HEK293 (cell line): Measurements from ENCODE around the gene KAT2B.

ENCODE experiments used
- CTCF ChIA-PET: fragments of 350-600 bp; formaldehyde crosslinking; extraction: SDS; loops from one replicate; lab custom pipeline; 2021; ENCODE audit warnings: antibody characterized with exemption; lab: Yijun Ruan, JAX
- POLR2A ChIA-PET: fragments of 300-600 bp; formaldehyde crosslinking; extraction: SDS; loops from one replicate; lab custom pipeline; 2020; ENCODE audit warnings: antibody characterized with exemption, inconsistent platforms; lab: Yijun Ruan, JAX
- H3K27ac ChIP-seq: fragments of 200-500 bp; sonication (Bioruptor generic); 2 replicates; pipeline ENCODE4 v1.5.1; 2014; ENCODE audit warnings: low read depth, low read length, control low read depth, inconsistent platforms; ENCODE audit errors: extremely low read depth
- H3K36me3 ChIP-seq, 2 experiments: fragments of 200-500 bp in 1 of 2; sonication (Bioruptor generic) in 1 of 2; 1 replicate in 1 of 2; 2 replicates in 1 of 2; pipeline ENCODE4 v1.5.1; 2014 to 2017; ENCODE audit warnings: inconsistent platforms in 2 of 2, low read length in 2 of 2; ENCODE audit not compliant: control insufficient read depth in 2 of 2, insufficient read depth in 1 of 2
- H3K4me1 ChIP-seq: fragments of 200-500 bp; sonication (Bioruptor generic); 2 replicates; pipeline ENCODE4 v1.5.1; 2014; ENCODE audit warnings: mild to moderate bottlenecking, low read length, inconsistent platforms; ENCODE audit not compliant: control insufficient read depth, insufficient read depth
- H3K4me3 ChIP-seq: 2 replicates; pipeline ENCODE4 v1.5.1; 2011; ENCODE audit warnings: low read depth, mild to moderate bottlenecking, control low read depth, low read length, moderate library complexity
- H3K9me3 ChIP-seq: fragments of 200-500 bp; sonication (Bioruptor generic); 2 replicates; pipeline ENCODE4 v1.5.1; 2014; ENCODE audit warnings: low read depth, low read length, inconsistent platforms; ENCODE audit not compliant: control insufficient read depth, insufficient read depth
- GLIS2 ChIP-seq: fragments of 450-650 bp; formaldehyde crosslinking; IDR thresholded peaks from 2 replicates; pipeline ENCODE4 v1.5.1; 2016; ENCODE audit warnings: missing biosample characterization, missing genetic modification characterization
- HIC1 ChIP-seq: fragments of 450-650 bp; formaldehyde crosslinking; IDR thresholded peaks from 2 replicates; pipeline ENCODE4 v1.5.1; 2016; ENCODE audit warnings: missing biosample characterization, missing genetic modification characterization
- IKZF3 ChIP-seq: fragments of 450-650 bp; IDR thresholded peaks from 2 replicates; pipeline ENCODE4 v1.5.0; 2018; ENCODE audit warnings: missing biosample characterization, mild to moderate bottlenecking, missing genetic modification characterization, moderate library complexity
- MEIS1 ChIP-seq: sonication (generic); formaldehyde crosslinking; IDR thresholded peaks from 2 replicates; pipeline ENCODE4 v1.8.1; 2022; ENCODE audit warnings: missing genetic modification reagents, mild to moderate bottlenecking, borderline replicate concordance
- SCRT2 ChIP-seq: fragments of 450-650 bp; formaldehyde crosslinking; IDR thresholded peaks from 2 replicates; pipeline ENCODE4 v1.5.1; 2016; ENCODE audit warnings: missing biosample characterization, missing genetic modification characterization
- SP7 ChIP-seq: fragments of 450-650 bp; formaldehyde crosslinking; IDR thresholded peaks from 2 replicates; pipeline ENCODE4 v1.5.1; 2016; ENCODE audit warnings: missing biosample characterization, missing genetic modification characterization
- YY1 ChIP-seq: fragments of 450-650 bp; formaldehyde crosslinking; IDR thresholded peaks from 2 replicates; pipeline ENCODE4 v1.5.1; 2018; ENCODE audit warnings: missing biosample characterization, missing genetic modification characterization
- ZBTB17 ChIP-seq: fragments of 450-650 bp; formaldehyde crosslinking; IDR thresholded peaks from 2 replicates; pipeline ENCODE4 v1.5.1; 2016; ENCODE audit warnings: missing biosample characterization, missing genetic modification characterization
- ZBTB20 ChIP-seq: fragments of 450-650 bp; formaldehyde crosslinking; IDR thresholded peaks from 2 replicates; pipeline ENCODE4 v1.5.1; 2016; ENCODE audit warnings: missing biosample characterization, missing genetic modification characterization
- ZNF112 ChIP-seq: fragments of 450-650 bp; formaldehyde crosslinking; IDR thresholded peaks from 2 replicates; pipeline ENCODE4 v1.5.0; 2017; ENCODE audit warnings: missing biosample characterization, missing genetic modification characterization
- ZNF114 ChIP-seq: fragments of 450-650 bp; formaldehyde crosslinking; IDR thresholded peaks from 2 replicates; pipeline ENCODE4 v1.5.0; 2017; ENCODE audit warnings: missing biosample characterization, missing genetic modification characterization
- ZNF138 ChIP-seq: fragments of 450-650 bp; formaldehyde crosslinking; IDR thresholded peaks from 2 replicates; pipeline ENCODE4 v1.5.1; 2016; ENCODE audit warnings: missing biosample characterization, missing genetic modification characterization, borderline replicate concordance
- ZNF169 ChIP-seq: fragments of 450-650 bp; formaldehyde crosslinking; IDR thresholded peaks from 2 replicates; pipeline ENCODE4 v1.5.1; 2016; ENCODE audit warnings: missing biosample characterization, missing genetic modification characterization
- ZNF335 ChIP-seq: fragments of 450-650 bp; formaldehyde crosslinking; conservative IDR thresholded peaks from 2 replicates; pipeline ENCODE4 v1.5.1; 2016; ENCODE audit warnings: missing biosample characterization, missing genetic modification characterization
- ZNF37A ChIP-seq: fragments of 450-650 bp; IDR thresholded peaks from 2 replicates; pipeline ENCODE4 v1.5.1; 2018; ENCODE audit warnings: missing biosample characterization, missing genetic modification characterization
- ZNF404 ChIP-seq: fragments of 450-650 bp; formaldehyde crosslinking; IDR thresholded peaks from 2 replicates; pipeline ENCODE4 v1.5.1; 2017; ENCODE audit warnings: missing biosample characterization, missing genetic modification characterization
- ZNF555 ChIP-seq: fragments of 450-650 bp; formaldehyde crosslinking; conservative IDR thresholded peaks from 2 replicates; pipeline ENCODE4 v1.5.1; 2017; ENCODE audit warnings: missing biosample characterization, mild to moderate bottlenecking, missing genetic modification characterization, inconsistent platforms
- ZNF561 ChIP-seq: fragments of 450-650 bp; IDR thresholded peaks from 2 replicates; pipeline ENCODE4 v1.5.1; 2018; ENCODE audit warnings: missing biosample characterization, missing genetic modification characterization, borderline replicate concordance
- ZNF571 ChIP-seq: fragments of 450-650 bp; formaldehyde crosslinking; IDR thresholded peaks from 2 replicates; pipeline ENCODE4 v1.5.0; 2017; ENCODE audit warnings: missing biosample characterization, missing genetic modification characterization
- ZNF585B ChIP-seq: fragments of 450-650 bp; formaldehyde crosslinking; IDR thresholded peaks from 2 replicates; pipeline ENCODE4 v1.5.1; 2016; ENCODE audit warnings: missing biosample characterization, missing genetic modification characterization
- ZNF610 ChIP-seq: fragments of 450-650 bp; formaldehyde crosslinking; IDR thresholded peaks from 2 replicates; pipeline ENCODE4 v1.5.1; 2016; ENCODE audit warnings: missing biosample characterization, missing genetic modification characterization, borderline replicate concordance
- ZNF621 ChIP-seq: fragments of 450-650 bp; formaldehyde crosslinking; IDR thresholded peaks from 2 replicates; pipeline ENCODE4 v1.5.1; 2017; ENCODE audit warnings: missing biosample characterization, missing genetic modification characterization
- ZNF785 ChIP-seq: fragments of 450-650 bp; formaldehyde crosslinking; IDR thresholded peaks from 2 replicates; pipeline ENCODE4 v1.5.1; 2016; ENCODE audit warnings: missing biosample characterization, missing genetic modification characterization
- TF ChIP-seq, protein P1 (sequence below): fragments of 450-650 bp; formaldehyde crosslinking; IDR thresholded peaks from 2 replicates; pipeline ENCODE4 v1.5.1; 2016; ENCODE audit warnings: missing biosample characterization, missing genetic modification characterization
- TF ChIP-seq, protein P2 (sequence below): fragments of 450-650 bp; formaldehyde crosslinking; IDR thresholded peaks from 2 replicates; pipeline ENCODE4 v1.5.1; 2017; ENCODE audit warnings: missing biosample characterization, mild to moderate bottlenecking, missing genetic modification characterization, moderate library complexity

KAT2B gene

GRCh38 chr3:20185679-20186599 lies 145.7 kb downstream of the KAT2B start, which contains the start of gene SGO1 (continued):
- no peak for TF ChIP-seq ZNF37A (tag by site-specific recombination)
- no peak for TF ChIP-seq HIC1
- TF ChIP-seq ZNF621 (tag by site-specific recombination): no peak
- peak; percentile 18; the same call in 1 of the 2 replicates for TF ChIP-seq SCRT2
- TF ChIP-seq ZNF138 (tag by site-specific recombination): no peak
- no peak for TF ChIP-seq ZNF114 (tag by site-specific recombination)
- TF ChIP-seq GLIS2: no peak
- TF ChIP-seq, protein P1, sequence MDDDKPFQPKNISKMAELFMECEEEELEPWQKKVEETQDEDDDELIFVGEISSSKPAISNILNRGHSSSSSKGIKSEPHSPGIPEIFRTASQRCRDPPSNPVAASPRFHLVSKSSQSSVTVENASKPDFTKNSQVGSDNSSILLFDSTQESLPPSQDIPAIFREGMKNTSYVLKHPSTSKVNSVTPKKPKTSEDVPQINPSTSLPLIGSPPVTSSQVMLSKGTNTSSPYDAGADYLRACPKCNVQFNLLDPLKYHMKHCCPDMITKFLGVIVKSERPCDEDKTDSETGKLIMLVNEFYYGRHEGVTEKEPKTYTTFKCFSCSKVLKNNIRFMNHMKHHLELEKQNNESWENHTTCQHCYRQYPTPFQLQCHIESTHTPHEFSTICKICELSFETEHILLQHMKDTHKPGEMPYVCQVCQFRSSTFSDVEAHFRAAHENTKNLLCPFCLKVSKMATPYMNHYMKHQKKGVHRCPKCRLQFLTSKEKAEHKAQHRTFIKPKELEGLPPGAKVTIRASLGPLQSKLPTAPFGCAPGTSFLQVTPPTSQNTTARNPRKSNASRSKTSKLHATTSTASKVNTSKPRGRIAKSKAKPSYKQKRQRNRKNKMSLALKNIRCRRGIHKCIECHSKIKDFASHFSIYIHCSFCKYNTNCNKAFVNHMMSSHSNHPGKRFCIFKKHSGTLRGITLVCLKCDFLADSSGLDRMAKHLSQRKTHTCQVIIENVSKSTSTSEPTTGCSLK (tag by site-specific recombination): no peak
- no peak for TF ChIP-seq ZNF585B (tag by site-specific recombination)
- TF ChIP-seq, all 188 proteins: peak for 49

DNA sequence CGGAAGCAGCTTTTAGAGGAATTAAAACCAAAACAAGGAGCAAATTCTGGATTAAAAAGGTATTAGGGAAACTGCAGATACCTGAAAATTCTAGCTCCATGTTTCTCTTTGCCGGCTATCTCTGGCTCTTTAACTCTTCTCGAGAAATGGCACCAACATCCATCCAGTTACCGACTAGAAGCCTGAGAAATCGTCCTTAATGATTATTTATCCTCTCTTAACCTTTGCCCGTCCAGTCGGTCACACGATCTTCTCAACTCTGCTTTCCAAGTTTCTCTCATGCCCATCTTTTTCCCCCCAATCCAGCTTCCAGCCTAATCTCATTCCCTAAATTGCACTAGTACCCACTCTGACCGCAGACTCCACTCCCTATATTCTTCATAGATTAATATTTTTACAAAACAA lies 146.4 kb downstream of the KAT2B start:
- Histone ChIP-seq H3K4me3 (peak overlapping the region; percentile 64), H3K9me3 (no peaks in the 10 kb centered on the region), H3K36me3 (peaks cover 14 to 20% of the 10 kb centered on the region in 2 experiments), H3K4me1 (peaks cover 3% of the 10 kb centered on the region), H3K27ac (peak overlapping the region; percentile 68)
- ChIA-PET POLR2A (interaction anchor here (0.6 to 0.9 kb wide), 3 partner anchors 17 to 211 kb away, joined by 3 read pairs; no protein-coding TSS in a partner anchor), CTCF (interaction anchor here (0.6 kb wide), 1 partner anchor 90 kb away, joined by 3 read pairs; no protein-coding TSS in a partner anchor)
- TF ChIP-seq ZNF112: no peak
- TF ChIP-seq ZNF169 (tag by site-specific recombination): no peak
- TF ChIP-seq, protein P2, sequence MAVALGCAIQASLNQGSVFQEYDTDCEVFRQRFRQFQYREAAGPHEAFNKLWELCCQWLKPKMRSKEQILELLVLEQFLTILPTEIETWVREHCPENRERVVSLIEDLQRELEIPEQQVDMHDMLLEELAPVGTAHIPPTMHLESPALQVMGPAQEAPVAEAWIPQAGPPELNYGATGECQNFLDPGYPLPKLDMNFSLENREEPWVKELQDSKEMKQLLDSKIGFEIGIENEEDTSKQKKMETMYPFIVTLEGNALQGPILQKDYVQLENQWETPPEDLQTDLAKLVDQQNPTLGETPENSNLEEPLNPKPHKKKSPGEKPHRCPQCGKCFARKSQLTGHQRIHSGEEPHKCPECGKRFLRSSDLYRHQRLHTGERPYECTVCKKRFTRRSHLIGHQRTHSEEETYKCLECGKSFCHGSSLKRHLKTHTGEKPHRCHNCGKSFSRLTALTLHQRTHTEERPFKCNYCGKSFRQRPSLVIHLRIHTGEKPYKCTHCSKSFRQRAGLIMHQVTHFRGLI: no peak
- TF ChIP-seq ZNF571: no peak
- TF ChIP-seq ZNF404 (tag by site-specific recombination): no peak
- peak; percentile 61 for TF ChIP-seq ZBTB17 (tag by site-specific recombination)
- no peak for TF ChIP-seq YY1
- TF ChIP-seq MEIS1 (CRISPR knock-in tag): no peak
- TF ChIP-seq ZNF561 (tag by site-specific recombination): no peak
- TF ChIP-seq ZBTB20: 0 out of 2 replicates have a peak, but pooled peaks have one; percentile 0
- no peak for TF ChIP-seq ZNF785 (tag by site-specific recombination)
- no peak for TF ChIP-seq SP7 (tag by site-specific recombination)
- TF ChIP-seq ZNF335 (tag by site-specific recombination): peak; percentile 37; the same call in 1 of the 2 replicates
- no peak for TF ChIP-seq ZNF610 (tag by site-specific recombination)
- no peak for TF ChIP-seq ZNF555 (tag by site-specific recombination)
- TF ChIP-seq IKZF3: no peak
